SK-N-MC (cell line): Measurements from ENCODE around the gene GRIK4.

Source experiments
- EZH2 ChIP-seq: fragments of 200-600 bp; sonication (generic); IDR thresholded peaks from one replicate; pipeline ENCODE4 v1.6.1; 2017; ENCODE audit warnings: antibody characterized with exemption
- FOXP2 ChIP-seq: optimal IDR thresholded peaks from 2 replicates; pipeline ENCODE3; 2011; ENCODE audit warnings: mild to moderate bottlenecking, moderate library complexity; ENCODE audit not compliant: insufficient read depth; ENCODE audit errors: extremely low read length, control extremely low read depth
- POLR2AphosphoS5 ChIP-seq: IDR thresholded peaks from 2 replicates; pipeline ENCODE4 v1.6.1; 2012; ENCODE audit warnings: mild to moderate bottlenecking, low read depth, low read length, borderline replicate concordance

DNA sequence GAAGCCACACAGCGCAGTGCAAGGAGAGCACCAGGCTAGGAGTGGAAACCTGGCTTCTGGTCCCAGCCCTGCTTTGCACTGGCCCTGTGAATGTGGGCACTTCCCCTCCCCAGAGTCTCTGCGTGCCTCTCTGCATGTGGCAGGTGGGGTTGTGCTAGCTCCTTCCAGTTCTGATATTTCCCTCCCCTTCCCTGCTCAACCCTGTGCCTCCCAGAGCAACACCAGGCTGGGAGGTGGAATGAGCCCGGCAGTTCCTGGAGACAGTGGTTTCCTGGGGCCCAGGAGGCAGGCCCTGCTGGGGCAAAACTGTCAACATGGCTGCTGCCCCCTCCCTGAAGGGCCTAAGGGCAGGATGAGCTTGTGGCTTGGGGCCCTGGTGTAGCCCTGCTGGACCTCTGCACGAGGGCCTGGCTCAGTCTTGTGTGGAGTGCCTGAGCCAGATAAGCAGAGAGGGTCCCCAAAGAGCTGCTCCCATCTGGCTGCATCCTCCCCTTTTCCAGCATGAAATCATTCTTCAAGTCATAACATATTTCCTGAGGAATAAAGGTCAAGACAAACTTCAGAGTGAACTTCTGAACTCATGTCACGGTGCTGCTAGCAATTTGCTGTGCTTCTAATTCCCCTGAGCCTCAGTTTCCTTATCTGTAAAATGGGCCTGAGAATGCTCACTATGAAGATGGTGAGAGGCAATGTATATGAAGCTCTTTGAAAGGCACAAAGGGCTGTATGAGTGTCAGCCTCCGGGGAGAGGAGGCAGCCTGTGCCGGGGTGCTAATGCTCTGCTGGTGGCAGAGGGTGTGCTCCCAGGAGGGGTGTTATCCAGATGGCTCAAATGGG, 116.0 kb downstream of the GRIK4 start:
- no peak for TF ChIP-seq POLR2AphosphoS5
- TF ChIP-seq EZH2, result no peak
- TF ChIP-seq FOXP2, result no peak
